Measurements from ENCODE around the gene RASL10A.

DNA sequence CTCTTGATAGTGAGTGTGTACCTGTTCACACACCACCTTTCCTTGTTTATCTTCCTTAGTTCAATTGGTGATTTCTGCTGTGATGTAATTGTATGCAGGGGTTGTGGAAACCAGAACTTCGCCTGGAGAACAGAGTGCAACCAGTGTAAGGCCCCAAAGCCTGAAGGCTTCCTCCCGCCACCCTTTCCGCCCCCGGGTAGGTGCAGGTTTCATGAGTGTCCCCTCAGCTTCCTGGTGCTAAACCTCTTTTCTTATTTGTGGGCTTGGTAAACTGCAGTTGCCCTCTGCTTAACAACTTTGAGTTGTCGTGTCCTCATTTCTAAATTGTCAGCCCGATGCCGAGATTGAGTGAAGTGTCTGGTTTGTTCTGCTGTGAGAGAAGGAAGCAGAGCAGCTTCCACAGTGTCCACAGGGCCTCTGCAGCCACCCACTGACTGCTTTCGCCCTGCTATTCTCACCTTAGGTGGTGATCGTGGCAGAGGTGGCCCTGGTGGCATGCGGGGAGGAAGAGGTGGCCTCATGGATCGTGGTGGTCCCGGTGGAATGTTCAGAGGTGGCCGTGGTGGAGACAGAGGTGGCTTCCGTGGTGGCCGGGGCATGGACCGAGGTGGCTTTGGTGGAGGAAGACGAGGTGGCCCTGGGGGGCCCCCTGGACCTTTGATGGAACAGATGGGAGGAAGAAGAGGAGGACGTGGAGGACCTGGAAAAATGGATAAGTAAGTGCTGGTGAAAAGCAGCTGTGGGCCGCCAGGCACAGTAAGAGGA is 16.2 kb downstream of the RASL10A start:
- TF ChIP-seq POLR2AphosphoS5 (IDR thresholded peaks at IDR 0.05; ENCODE audit: low read depth): no peak
- TF ChIP-seq, protein P1, sequence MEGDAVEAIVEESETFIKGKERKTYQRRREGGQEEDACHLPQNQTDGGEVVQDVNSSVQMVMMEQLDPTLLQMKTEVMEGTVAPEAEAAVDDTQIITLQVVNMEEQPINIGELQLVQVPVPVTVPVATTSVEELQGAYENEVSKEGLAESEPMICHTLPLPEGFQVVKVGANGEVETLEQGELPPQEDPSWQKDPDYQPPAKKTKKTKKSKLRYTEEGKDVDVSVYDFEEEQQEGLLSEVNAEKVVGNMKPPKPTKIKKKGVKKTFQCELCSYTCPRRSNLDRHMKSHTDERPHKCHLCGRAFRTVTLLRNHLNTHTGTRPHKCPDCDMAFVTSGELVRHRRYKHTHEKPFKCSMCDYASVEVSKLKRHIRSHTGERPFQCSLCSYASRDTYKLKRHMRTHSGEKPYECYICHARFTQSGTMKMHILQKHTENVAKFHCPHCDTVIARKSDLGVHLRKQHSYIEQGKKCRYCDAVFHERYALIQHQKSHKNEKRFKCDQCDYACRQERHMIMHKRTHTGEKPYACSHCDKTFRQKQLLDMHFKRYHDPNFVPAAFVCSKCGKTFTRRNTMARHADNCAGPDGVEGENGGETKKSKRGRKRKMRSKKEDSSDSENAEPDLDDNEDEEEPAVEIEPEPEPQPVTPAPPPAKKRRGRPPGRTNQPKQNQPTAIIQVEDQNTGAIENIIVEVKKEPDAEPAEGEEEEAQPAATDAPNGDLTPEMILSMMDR (conservative IDR thresholded peaks at IDR 0.05; ENCODE audit: low read depth in 2 of 2): no peak

Measured in GM23338 (cell line).